WERI-Rb-1 (cell line): ENCODE results near the gene VWA5B2.

Experiments
- DNase-seq: peaks from one replicate; pipeline ENCODE4 v3.0.0-alpha.2; 2020
- H3K27ac ChIP-seq: fragments of 250-450 bp; sonication (Bioruptor Pico); 2 replicates; pipeline ENCODE4 v1.5.1; 2020; ENCODE audit warnings: mild to moderate bottlenecking, moderate library complexity
- H3K27me3 ChIP-seq: fragments of 250-450 bp; sonication (Bioruptor Pico); 2 replicates; pipeline ENCODE4 v1.5.1; 2021; ENCODE audit warnings: mild to moderate bottlenecking, low read depth, moderate library complexity; ENCODE audit not compliant: insufficient read depth, severe bottlenecking
- H3K36me3 ChIP-seq: fragments of 250-450 bp; sonication (Bioruptor Pico); 2 replicates; pipeline ENCODE4 v1.5.1; 2020; ENCODE audit warnings: mild to moderate bottlenecking, moderate library complexity
- H3K4me3 ChIP-seq: 2 replicates; pipeline ENCODE4 v1.5.1; 2011; ENCODE audit warnings: low read depth, mild to moderate bottlenecking, control low read depth, low read length
- H3K9me3 ChIP-seq: fragments of 250-450 bp; sonication (Bioruptor Pico); 2 replicates; pipeline ENCODE4 v1.5.1; 2021; ENCODE audit warnings: mild to moderate bottlenecking, moderate library complexity; ENCODE audit not compliant: severe bottlenecking
- TF ChIP-seq, protein P1 (sequence below): IDR thresholded peaks from 2 replicates; pipeline ENCODE4 v1.5.1; 2011; ENCODE audit warnings: low read depth, mild to moderate bottlenecking, control low read depth, inconsistent platforms, low read length

VWA5B2 gene

DNA sequence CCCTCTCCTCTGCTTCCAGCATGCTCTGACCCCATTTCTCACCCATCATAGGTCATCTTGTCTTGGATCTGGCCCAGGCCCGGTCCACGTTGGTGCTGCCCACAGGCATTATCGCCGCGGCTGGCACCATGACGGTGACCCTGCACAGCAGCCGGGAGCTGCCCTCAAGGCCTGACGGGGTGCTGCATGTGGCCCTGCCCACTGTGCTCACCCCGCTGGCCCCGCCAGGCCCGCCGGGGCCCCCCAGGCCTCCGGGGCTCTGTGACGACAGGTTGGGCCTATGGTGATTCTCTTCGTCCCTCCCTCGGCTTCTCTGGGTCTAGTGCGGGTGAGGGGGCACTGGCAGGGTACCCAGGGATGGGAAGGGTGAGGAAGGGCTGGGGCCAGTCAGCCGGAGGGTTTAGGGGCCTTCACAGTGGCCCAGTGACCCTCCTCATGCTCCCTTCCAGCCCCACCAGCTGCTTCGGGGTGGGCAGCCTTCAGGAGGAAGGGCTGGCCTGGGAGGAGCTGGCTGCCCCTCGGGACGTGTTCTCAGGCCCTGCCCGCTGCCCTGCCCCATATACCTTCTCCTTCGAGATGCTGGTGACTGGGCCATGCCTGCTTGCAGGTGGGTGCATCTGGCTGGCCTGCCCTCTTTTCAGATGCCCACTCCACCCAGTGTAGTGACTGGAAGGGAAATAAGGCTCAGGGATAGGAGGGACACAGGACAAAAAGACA, 3.9 kb downstream of the VWA5B2 start:
- Histone ChIP-seq H3K27ac (no peak overlapping the region), H3K4me3 (no peak overlapping the region), H3K36me3 (no peaks in the 10 kb centered on the region), H3K9me3 (no peaks in the 10 kb centered on the region), H3K27me3 (peaks cover 4% of the 10 kb centered on the region)
- DNase-seq: no peak
- TF ChIP-seq, protein P1, sequence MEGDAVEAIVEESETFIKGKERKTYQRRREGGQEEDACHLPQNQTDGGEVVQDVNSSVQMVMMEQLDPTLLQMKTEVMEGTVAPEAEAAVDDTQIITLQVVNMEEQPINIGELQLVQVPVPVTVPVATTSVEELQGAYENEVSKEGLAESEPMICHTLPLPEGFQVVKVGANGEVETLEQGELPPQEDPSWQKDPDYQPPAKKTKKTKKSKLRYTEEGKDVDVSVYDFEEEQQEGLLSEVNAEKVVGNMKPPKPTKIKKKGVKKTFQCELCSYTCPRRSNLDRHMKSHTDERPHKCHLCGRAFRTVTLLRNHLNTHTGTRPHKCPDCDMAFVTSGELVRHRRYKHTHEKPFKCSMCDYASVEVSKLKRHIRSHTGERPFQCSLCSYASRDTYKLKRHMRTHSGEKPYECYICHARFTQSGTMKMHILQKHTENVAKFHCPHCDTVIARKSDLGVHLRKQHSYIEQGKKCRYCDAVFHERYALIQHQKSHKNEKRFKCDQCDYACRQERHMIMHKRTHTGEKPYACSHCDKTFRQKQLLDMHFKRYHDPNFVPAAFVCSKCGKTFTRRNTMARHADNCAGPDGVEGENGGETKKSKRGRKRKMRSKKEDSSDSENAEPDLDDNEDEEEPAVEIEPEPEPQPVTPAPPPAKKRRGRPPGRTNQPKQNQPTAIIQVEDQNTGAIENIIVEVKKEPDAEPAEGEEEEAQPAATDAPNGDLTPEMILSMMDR: no peak

DNA sequence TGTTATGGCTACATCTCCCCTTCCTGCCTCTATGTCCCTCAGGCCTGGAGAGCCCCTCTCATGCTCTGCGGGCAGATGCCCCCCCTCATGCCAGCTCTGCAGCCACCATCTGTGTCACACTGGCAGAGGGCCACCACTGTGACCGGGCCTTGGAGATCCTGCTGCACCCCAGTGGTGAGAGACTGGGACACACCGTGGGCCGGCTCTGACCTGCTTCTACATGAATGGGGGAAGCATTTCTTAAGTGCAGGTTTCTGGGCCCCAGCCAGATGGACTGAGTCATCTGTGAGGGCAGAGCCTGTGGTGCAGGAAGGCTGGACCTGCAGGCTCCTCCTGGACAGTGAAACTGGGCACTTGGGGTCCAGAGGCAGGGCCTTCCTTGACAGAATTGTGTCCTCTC, 4.8 kb downstream of the VWA5B2 start:
- TF ChIP-seq, protein P1: peak; percentile 27; the same call in 1 of the 2 replicates
- peak; percentile 71 for DNase-seq
- Histone ChIP-seq H3K9me3 (no peaks in the 10 kb centered on the region), H3K27me3 (peaks cover 4% of the 10 kb centered on the region), H3K4me3 (no peak overlapping the region), H3K36me3 (no peaks in the 10 kb centered on the region), H3K27ac (peak overlapping the region; percentile 68)

DNA sequence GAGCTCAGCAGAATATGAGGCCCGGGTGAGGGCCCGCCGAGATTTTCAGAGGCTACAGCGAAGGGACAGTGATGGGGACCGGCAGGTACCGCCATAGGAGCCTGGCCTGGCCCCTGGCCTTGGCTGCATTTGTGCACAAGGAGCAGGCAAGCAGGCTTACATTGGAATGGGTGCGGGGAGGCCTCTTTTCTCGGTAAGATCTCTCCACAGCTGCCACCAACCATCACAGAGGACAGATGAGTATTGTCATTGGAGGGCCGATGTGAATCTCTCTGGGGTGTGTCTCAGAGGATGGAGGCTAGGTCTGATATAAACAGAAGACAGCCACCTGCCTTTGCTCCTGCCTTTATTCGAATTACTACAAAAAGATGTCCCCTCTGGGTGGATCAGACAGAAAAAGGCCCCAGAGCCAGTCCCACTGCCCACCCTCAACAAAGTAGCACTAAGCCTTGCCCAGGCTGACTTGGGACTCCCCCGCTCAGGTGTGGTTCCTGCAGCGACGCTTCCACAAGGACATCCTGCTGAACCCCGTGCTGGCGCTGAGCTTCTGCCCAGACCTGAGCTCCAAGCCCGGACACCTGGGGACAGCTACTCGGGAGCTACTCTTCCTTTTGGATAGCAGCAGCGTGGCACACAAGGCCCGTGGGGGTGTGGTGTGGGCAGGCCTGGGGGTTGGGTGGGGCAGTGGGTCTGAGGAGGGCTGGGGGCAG, 5.4 kb downstream of the VWA5B2 start:
- DNase-seq: no peak
- H3K4me3 ChIP-seq: no peak overlapping the region
- no peaks in the 10 kb centered on the region for H3K36me3 ChIP-seq
- TF ChIP-seq, protein P1: no peak
- H3K9me3 ChIP-seq: no peaks in the 10 kb centered on the region
- peaks cover 4% of the 10 kb centered on the region for H3K27me3 ChIP-seq
- H3K27ac ChIP-seq: peak overlapping the region; percentile 68

DNA sequence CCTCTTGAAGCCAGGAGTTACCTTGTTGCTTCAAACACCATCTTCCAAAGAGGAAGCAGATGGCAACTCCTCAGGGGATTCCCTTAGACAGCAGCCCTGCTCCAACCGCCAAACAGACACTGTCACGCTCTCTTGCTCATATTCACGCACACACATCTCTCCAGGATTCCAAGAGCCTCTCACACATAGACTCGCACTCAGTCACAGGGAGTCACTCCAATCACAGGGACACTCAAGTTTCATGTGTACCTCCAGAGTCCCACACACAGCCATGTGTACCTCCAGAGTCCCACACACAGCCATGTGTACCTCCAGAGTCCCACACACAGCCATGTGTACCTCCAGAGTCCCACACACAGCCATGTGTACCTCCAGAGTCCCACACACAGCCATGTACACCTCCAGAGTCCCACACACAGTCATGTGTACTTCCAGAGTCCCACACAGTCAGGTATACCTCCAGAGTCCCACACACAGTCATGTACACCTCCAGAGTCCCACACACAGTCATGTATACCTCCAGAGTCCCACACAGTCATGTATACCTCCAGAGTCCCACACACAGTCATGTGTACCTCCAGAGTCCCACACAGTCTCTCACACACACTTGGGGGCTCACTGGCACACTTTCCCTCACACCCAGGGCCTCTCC, 6.1 kb downstream of the VWA5B2 start:
- DNase-seq: peak; percentile 64
- Histone ChIP-seq H3K36me3 (no peaks in the 10 kb centered on the region), H3K4me3 (no peak overlapping the region), H3K27me3 (peaks cover 4% of the 10 kb centered on the region), H3K9me3 (no peaks in the 10 kb centered on the region), H3K27ac (peak overlapping the region; percentile 68)
- TF ChIP-seq, protein P1: no peak

DNA sequence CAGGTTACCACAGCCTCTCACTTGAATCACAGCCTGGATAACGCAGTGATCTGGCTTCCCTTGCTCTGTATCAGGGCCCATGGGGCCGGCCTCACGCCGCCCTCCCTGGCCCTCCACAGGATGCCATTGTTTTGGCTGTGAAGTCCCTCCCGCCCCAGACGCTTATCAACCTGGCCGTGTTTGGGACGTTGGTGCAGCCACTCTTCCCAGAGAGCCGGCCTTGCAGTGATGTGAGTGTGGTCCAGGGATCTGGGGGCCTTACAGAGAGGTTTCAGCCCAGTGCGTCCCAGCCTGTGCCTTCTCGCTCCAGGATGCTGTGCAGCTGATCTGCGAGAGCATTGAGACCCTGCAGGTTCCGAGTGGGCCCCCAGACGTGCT, 6.6 kb downstream of the VWA5B2 start:
- H3K9me3 ChIP-seq: no peaks in the 10 kb centered on the region
- H3K27me3 ChIP-seq: peaks cover 3% of the 10 kb centered on the region
- H3K4me3 ChIP-seq: no peak overlapping the region
- H3K36me3 ChIP-seq: no peaks in the 10 kb centered on the region
- TF ChIP-seq, protein P1: no peak
- DNase-seq: no peak
- H3K27ac ChIP-seq: peak overlapping the region; percentile 59
